A549 (cell line): Measurements from ENCODE around the gene ATP8A1. TPM values are rescaled to one million over a fixed set of nuclear protein-coding genes. Genes with fewer than 3 reads are reported as not detected.

Experiments
- ATAC-seq, 2 experiments: fragments of 200-7000 bp in 1 of 2; fragments of >200 bp in 1 of 2; cut with Nextera tagmentation in 1 of 2; cut with Tn5 transposase in 1 of 2; 3 replicates each; pipeline versions ENCODE4 v1.8.0 to v1.9.1; 2018 to 2020; ENCODE audit warnings: mild to moderate bottlenecking in 1 of 2, moderate library complexity in 1 of 2
- CTCF ChIA-PET: fragments of 300-600 bp; sonication (Branson Sonifier 250); formaldehyde crosslinking; extraction: SDS; loops from one replicate; lab custom pipeline; 2021; ENCODE audit warnings: antibody characterized with exemption, inconsistent platforms; lab: Yijun Ruan, JAX
- POLR2A ChIA-PET: fragments of 350-600 bp; formaldehyde crosslinking; extraction: SDS; loops from one replicate; lab custom pipeline; 2021; ENCODE audit warnings: antibody characterized with exemption, inconsistent platforms; lab: Yijun Ruan, JAX
- DNase-seq, 2 experiments: peaks; one replicate each; pipeline versions ENCODE4 v3.0.0 to v3.0.0-alpha.2; 2011 to 2016; ENCODE audit warnings: low read depth in 1 of 2, low spot score in 1 of 2
- FAIRE-seq: peaks from 2 replicates; lab custom pipeline; 2011; peaks lifted over from hg19 to GRCh38; lab: Jason Lieb, UNC
- H3K27ac ChIP-seq, 2 experiments: fragments of >200 bp; sonication (Bioruptor Twin); formaldehyde crosslinking; 3 replicates each; pipeline ENCODE4 v1.5.1; 2016 to 2017
- H3K4me1 ChIP-seq: fragments of >200 bp; sonication (Bioruptor Twin); formaldehyde crosslinking; 3 replicates; pipeline ENCODE4 v1.6.1; 2016
- H3K4me2 ChIP-seq: fragments of >200 bp; sonication (Bioruptor Twin); formaldehyde crosslinking; 3 replicates; pipeline ENCODE4 v1.6.1; 2016
- H3K4me3 ChIP-seq: fragments of >200 bp; sonication (Bioruptor Twin); formaldehyde crosslinking; 3 replicates; pipeline ENCODE4 v1.5.1; 2016
- H3K9me3 ChIP-seq: fragments of >200 bp; sonication (Bioruptor Twin); formaldehyde crosslinking; 3 replicates; pipeline ENCODE4 v1.6.1; 2016
- CEBPB ChIP-seq, 2 experiments: fragments of >200 bp in 1 of 2; sonication (Bioruptor Twin) in 1 of 2; formaldehyde crosslinking in 1 of 2; IDR thresholded peaks; 2 replicates each; pipeline ENCODE4 v1.6.1; 2012 to 2016
- CHD2 ChIP-seq: fragments of 150-350 bp; IDR thresholded peaks from 2 replicates; pipeline ENCODE4 v1.6.1; 2014; ENCODE audit warnings: low read length; ENCODE audit not compliant: partially characterized antibody
- CHD4 ChIP-seq: fragments of 200-600 bp; sonication (generic); IDR thresholded peaks from 2 replicates; pipeline ENCODE4 v1.6.1; 2016; ENCODE audit warnings: antibody characterized with exemption, mild to moderate bottlenecking, borderline replicate concordance
- E2F6 ChIP-seq: IDR thresholded peaks from 2 replicates; pipeline ENCODE4 v1.6.1; 2012; ENCODE audit warnings: low read depth, borderline replicate concordance
- EHF ChIP-seq: fragments of 250-450 bp; sonication (Bioruptor Pico); IDR thresholded peaks from 2 replicates; pipeline ENCODE4 v1.5.0; 2020; ENCODE audit warnings: mild to moderate bottlenecking
- FOSB ChIP-seq: fragments of 250-450 bp; sonication (Bioruptor Pico); IDR thresholded peaks from 2 replicates; pipeline ENCODE4 v1.5.0; 2020; ENCODE audit warnings: mild to moderate bottlenecking, moderate library complexity
- FOXS1 ChIP-seq: fragments of 250-450 bp; sonication (Bioruptor Pico); IDR thresholded peaks from 2 replicates; pipeline ENCODE4 v1.5.0; 2020; ENCODE audit warnings: mild to moderate bottlenecking, moderate library complexity
- GATA3 ChIP-seq: IDR thresholded peaks from 2 replicates; pipeline ENCODE4 v1.6.1; 2012; ENCODE audit warnings: borderline replicate concordance
- HEYL ChIP-seq: fragments of 250-450 bp; sonication (Bioruptor Pico); IDR thresholded peaks from 2 replicates; pipeline ENCODE4 v1.8.0; 2021; ENCODE audit warnings: mild to moderate bottlenecking, moderate library complexity
- HOXA7 ChIP-seq: fragments of 250-450 bp; sonication (Bioruptor Pico); IDR thresholded peaks from 2 replicates; pipeline ENCODE4 v1.5.0; 2020; ENCODE audit warnings: mild to moderate bottlenecking, moderate library complexity
- JUN ChIP-seq, 2 experiments: fragments of >200 bp; sonication (Bioruptor Twin); formaldehyde crosslinking; IDR thresholded peaks; 2 replicates in 1 of 2; 3 replicates in 1 of 2; pipeline ENCODE4 v1.6.1; 2016 to 2017
- KDM1A ChIP-seq: fragments of 200-600 bp; sonication (generic); IDR thresholded peaks from 2 replicates; pipeline ENCODE4 v1.6.1; 2016; ENCODE audit warnings: low read depth, mild to moderate bottlenecking
- KDM5A ChIP-seq: fragments of 200-600 bp; sonication (generic); IDR thresholded peaks from 2 replicates; pipeline ENCODE4 v1.6.1; 2016; ENCODE audit warnings: antibody characterized with exemption, mild to moderate bottlenecking
- MAFK ChIP-seq: fragments of 450-650 bp; IDR thresholded peaks from 2 replicates; pipeline ENCODE4 v1.6.1; 2014; ENCODE audit not compliant: partially characterized antibody
- MAZ ChIP-seq: fragments of 150-350 bp; IDR thresholded peaks from 2 replicates; pipeline ENCODE4 v1.6.1; 2014; ENCODE audit warnings: antibody characterized with exemption, low read depth, low read length, borderline replicate concordance
- NPAS2 ChIP-seq: fragments of 250-450 bp; sonication (Bioruptor Pico); IDR thresholded peaks from 2 replicates; pipeline ENCODE4 v1.8.0; 2022; ENCODE audit warnings: mild to moderate bottlenecking, moderate library complexity, borderline replicate concordance
- PHF8 ChIP-seq: fragments of 200-600 bp; sonication (generic); IDR thresholded peaks from 2 replicates; pipeline ENCODE4 v1.6.1; 2016; ENCODE audit warnings: low read depth, mild to moderate bottlenecking, antibody characterized with exemption, moderate library complexity, borderline replicate concordance
- POLR2A ChIP-seq: IDR thresholded peaks from 2 replicates; pipeline ENCODE4 v1.6.1; 2012; ENCODE audit warnings: mild to moderate bottlenecking, low read length
- RAD21 ChIP-seq, 2 experiments: fragments of >200 bp in 1 of 2; sonication (Bioruptor Twin) in 1 of 2; formaldehyde crosslinking in 1 of 2; IDR thresholded peaks in 1 of 2; conservative IDR thresholded peaks in 1 of 2; 2 replicates in 1 of 2; 3 replicates in 1 of 2; pipeline ENCODE4 v1.6.1; 2012 to 2018; ENCODE audit warnings: inconsistent platforms in 1 of 2
- RCOR1 ChIP-seq: fragments of 150-350 bp; IDR thresholded peaks from 2 replicates; pipeline ENCODE4 v1.6.1; 2014; ENCODE audit warnings: antibody characterized with exemption, low read length, low read depth
- REST ChIP-seq: fragments of 200-600 bp; sonication (generic); IDR thresholded peaks from 2 replicates; pipeline ENCODE4 v1.6.1; 2016; ENCODE audit warnings: antibody characterized with exemption, mild to moderate bottlenecking, moderate library complexity
- RFX5 ChIP-seq: fragments of 450-650 bp; IDR thresholded peaks from 2 replicates; pipeline ENCODE4 v1.7.1; 2014; ENCODE audit warnings: antibody characterized with exemption, mild to moderate bottlenecking, moderate library complexity
- RNF2 ChIP-seq: fragments of 200-600 bp; sonication (generic); IDR thresholded peaks from 2 replicates; pipeline ENCODE4 v1.6.1; 2016; ENCODE audit warnings: low read depth, mild to moderate bottlenecking, antibody characterized with exemption, moderate library complexity, borderline replicate concordance
- SMC3 ChIP-seq: fragments of >200 bp; sonication (Bioruptor Twin); formaldehyde crosslinking; IDR thresholded peaks from 3 replicates; pipeline ENCODE4 v1.6.1; 2018; ENCODE audit warnings: inconsistent platforms
- TFCP2L1 ChIP-seq: fragments of 250-450 bp; sonication (Bioruptor Pico); IDR thresholded peaks from 2 replicates; pipeline ENCODE4 v1.5.0; 2021; ENCODE audit warnings: mild to moderate bottlenecking
- TP53 ChIP-seq: fragments of 250-450 bp; sonication (Bioruptor Pico); IDR thresholded peaks from 2 replicates; pipeline ENCODE4 v1.5.0; 2021; ENCODE audit warnings: mild to moderate bottlenecking, moderate library complexity
- ZSCAN20 ChIP-seq: fragments of 250-450 bp; sonication (Bioruptor Pico); IDR thresholded peaks from 2 replicates; pipeline ENCODE4 v1.8.0; 2022; ENCODE audit warnings: mild to moderate bottlenecking, moderate library complexity
- WGBS: methylation state at CpG from one replicate; pipeline ENCODE4 v1.1.6; 2017; ENCODE audit errors: missing lambda C conversion rate; 5-methylcytosine and 5-hydroxymethylcytosine counted together
- polyA plus RNA-seq, 4 experiments: library from polyadenylated mRNA; depleted of rRNA in 3 of 4; stranded (reverse); fragments of >200 nt; fragmentation: RNase III in 1 of 4; extraction: RNeasy Plus Mini Kit Qiagen cat#74134 plus additional on column Dnase treatment in 1 of 4; gene quantifications; 2 replicates in 3 of 4; 3 replicates in 1 of 4; pipeline ENCODE4 v1.2.3, GENCODE V29; 2011 to 2017
- TF ChIP-seq, protein P1 (sequence below): fragments of >200 bp; sonication (Bioruptor Twin); formaldehyde crosslinking; IDR thresholded peaks from 3 replicates; pipeline ENCODE4 v1.5.1; 2016
- TF ChIP-seq, protein P2 (sequence below): IDR thresholded peaks from 2 replicates; pipeline ENCODE4 v1.6.1; 2012
- TF ChIP-seq, protein P3 (sequence below): fragments of 250-450 bp; sonication (Bioruptor Pico); IDR thresholded peaks from 2 replicates; pipeline ENCODE4 v1.5.0; 2020; ENCODE audit warnings: low read depth, mild to moderate bottlenecking, moderate library complexity
- TF ChIP-seq, protein P4 (sequence below): fragments of 250-450 bp; sonication (Bioruptor Pico); IDR thresholded peaks from 2 replicates; pipeline ENCODE4 v1.5.0; 2021; ENCODE audit warnings: mild to moderate bottlenecking, moderate library complexity, borderline replicate concordance

The ATP8A1 gene
- polyA plus RNA-seq, 2 of the 4 experiments (the other 2 are of a cell fraction), result 0.06 to 0.25 TPM

- FAIRE-seq, result no peak
- WGBS, result 55% methylated on average over 2 of the region's 2 CpGs
- H3K4me1 ChIP-seq, result no peaks in the 10 kb centered on the region
- H3K4me3 ChIP-seq, result no peak overlapping the region
- no peak for ATAC-seq
- no peak for DNase-seq
- H3K9me3 ChIP-seq, result no peaks in the 10 kb centered on the region
- ChIA-PET POLR2A (no interaction called here), CTCF (no interaction called here)
- no peak overlapping the region for H3K27ac ChIP-seq
- TF ChIP-seq, protein P1, sequence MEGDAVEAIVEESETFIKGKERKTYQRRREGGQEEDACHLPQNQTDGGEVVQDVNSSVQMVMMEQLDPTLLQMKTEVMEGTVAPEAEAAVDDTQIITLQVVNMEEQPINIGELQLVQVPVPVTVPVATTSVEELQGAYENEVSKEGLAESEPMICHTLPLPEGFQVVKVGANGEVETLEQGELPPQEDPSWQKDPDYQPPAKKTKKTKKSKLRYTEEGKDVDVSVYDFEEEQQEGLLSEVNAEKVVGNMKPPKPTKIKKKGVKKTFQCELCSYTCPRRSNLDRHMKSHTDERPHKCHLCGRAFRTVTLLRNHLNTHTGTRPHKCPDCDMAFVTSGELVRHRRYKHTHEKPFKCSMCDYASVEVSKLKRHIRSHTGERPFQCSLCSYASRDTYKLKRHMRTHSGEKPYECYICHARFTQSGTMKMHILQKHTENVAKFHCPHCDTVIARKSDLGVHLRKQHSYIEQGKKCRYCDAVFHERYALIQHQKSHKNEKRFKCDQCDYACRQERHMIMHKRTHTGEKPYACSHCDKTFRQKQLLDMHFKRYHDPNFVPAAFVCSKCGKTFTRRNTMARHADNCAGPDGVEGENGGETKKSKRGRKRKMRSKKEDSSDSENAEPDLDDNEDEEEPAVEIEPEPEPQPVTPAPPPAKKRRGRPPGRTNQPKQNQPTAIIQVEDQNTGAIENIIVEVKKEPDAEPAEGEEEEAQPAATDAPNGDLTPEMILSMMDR, result no peak
- TF ChIP-seq TP53 (CRISPR knock-in tag) (no peak), KDM5A (no peak), HEYL (no peak), HOXA7 (CRISPR knock-in tag) (no peak), FOXS1 (CRISPR knock-in tag) (no peak), SMC3 (no peak), E2F6 (no peak), EHF (no peak), RCOR1 (no peak), FOSB (CRISPR knock-in tag) (no peak), CHD4 (no peak), GATA3 (no peak), RNF2 (no peak), RAD21 (conservative IDR thresholded peaks at IDR 0.05 in 1 of 2, IDR thresholded peaks at IDR 0.05 in 1 of 2) (no peak), CHD2 (no peak), MAFK (no peak)
- TF ChIP-seq, protein P2, sequence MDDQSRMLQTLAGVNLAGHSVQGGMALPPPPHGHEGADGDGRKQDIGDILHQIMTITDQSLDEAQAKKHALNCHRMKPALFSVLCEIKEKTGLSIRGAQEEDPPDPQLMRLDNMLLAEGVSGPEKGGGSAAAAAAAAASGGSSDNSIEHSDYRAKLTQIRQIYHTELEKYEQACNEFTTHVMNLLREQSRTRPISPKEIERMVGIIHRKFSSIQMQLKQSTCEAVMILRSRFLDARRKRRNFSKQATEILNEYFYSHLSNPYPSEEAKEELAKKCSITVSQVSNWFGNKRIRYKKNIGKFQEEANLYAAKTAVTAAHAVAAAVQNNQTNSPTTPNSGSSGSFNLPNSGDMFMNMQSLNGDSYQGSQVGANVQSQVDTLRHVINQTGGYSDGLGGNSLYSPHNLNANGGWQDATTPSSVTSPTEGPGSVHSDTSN, result no peak
- TF ChIP-seq, protein P3, sequence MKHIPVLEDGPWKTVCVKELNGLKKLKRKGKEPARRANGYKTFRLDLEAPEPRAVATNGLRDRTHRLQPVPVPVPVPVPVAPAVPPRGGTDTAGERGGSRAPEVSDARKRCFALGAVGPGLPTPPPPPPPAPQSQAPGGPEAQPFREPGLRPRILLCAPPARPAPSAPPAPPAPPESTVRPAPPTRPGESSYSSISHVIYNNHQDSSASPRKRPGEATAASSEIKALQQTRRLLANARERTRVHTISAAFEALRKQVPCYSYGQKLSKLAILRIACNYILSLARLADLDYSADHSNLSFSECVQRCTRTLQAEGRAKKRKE, result no peak
- H3K4me2 ChIP-seq, result no peak overlapping the region
Observed at GRCh38 chr4:42603862-42604261, 53.0 kb downstream of the ATP8A1 start.

DNA sequence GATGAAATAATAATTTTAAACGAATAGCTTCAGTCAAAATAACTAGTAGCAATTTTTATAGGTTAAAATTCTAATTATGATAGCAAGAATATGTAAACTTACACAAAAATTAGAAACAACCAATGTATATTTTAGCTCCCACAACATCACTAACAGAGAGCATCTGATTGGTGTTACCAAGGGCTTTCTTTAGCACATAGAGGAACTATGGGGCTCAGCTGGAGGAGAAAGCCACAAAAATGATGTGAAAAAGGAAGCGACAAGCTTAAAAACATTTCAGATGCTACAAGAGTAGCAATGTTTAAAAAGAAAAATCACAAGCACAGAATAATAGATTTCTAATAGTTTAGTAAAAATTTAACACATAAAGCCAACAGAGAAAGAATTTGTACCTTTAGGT, 56.3 kb downstream of the ATP8A1 start:
- FAIRE-seq (no peak), ATAC-seq (no peak), DNase-seq (no peak)
- ChIA-PET POLR2A (no interaction called here), CTCF (no interaction called here)
- Histone ChIP-seq H3K9me3 (no peaks in the 10 kb centered on the region), H3K27ac (no peak overlapping the region), H3K4me3 (no peak overlapping the region), H3K4me2 (no peak overlapping the region), H3K4me1 (no peaks in the 10 kb centered on the region)
- WGBS, result 39% methylated on average over 2 of the region's 2 CpGs
- TF ChIP-seq MAFK (no peak), TFCP2L1 (CRISPR knock-in tag) (no peak), RFX5 (no peak), REST (no peak), CEBPB (IDR thresholded peaks at IDR 0.05) (no peak), JUN (IDR thresholded peaks at IDR 0.05) (no peak), MAZ (no peak), POLR2A (no peak), NPAS2 (CRISPR knock-in tag) (no peak), TP53 (CRISPR knock-in tag) (no peak), FOXS1 (CRISPR knock-in tag) (no peak), KDM1A (no peak), PHF8 (no peak), ZSCAN20 (CRISPR knock-in tag) (no peak)
- TF ChIP-seq, protein P4, sequence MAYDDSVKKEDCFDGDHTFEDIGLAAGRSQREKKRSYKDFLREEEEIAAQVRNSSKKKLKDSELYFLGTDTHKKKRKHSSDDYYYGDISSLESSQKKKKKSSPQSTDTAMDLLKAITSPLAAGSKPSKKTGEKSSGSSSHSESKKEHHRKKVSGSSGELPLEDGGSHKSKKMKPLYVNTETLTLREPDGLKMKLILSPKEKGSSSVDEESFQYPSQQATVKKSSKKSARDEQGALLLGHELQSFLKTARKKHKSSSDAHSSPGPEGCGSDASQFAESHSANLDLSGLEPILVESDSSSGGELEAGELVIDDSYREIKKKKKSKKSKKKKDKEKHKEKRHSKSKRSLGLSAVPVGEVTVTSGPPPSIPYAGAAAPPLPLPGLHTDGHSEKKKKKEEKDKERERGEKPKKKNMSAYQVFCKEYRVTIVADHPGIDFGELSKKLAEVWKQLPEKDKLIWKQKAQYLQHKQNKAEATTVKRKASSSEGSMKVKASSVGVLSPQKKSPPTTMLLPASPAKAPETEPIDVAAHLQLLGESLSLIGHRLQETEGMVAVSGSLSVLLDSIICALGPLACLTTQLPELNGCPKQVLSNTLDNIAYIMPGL (CRISPR knock-in tag), result no peak
